ENCODE measurements around the gene CD300LF.

CD300LF gene

DNA sequence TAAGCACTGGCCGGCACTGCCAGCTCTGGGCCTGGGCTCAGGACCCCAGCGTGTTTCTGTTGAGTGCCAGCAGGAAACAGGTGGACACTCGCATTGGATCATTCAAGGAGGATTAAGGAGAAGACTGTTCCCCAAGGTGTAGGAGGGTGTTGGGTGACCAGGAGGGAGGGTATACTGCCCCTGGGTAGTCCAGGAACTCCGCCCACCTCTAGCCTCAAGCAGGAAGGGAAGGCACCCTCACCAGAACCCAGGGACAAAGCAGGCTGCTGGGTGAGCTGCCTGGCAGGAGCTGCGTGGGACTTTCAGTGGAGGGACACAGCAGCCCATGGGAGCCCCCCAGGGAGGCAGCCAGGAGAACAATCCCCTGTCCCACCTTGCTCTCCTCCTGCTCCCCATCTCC, 16.6 kb upstream of the CD300LF start:
- DNase-seq: no peak

DNA sequence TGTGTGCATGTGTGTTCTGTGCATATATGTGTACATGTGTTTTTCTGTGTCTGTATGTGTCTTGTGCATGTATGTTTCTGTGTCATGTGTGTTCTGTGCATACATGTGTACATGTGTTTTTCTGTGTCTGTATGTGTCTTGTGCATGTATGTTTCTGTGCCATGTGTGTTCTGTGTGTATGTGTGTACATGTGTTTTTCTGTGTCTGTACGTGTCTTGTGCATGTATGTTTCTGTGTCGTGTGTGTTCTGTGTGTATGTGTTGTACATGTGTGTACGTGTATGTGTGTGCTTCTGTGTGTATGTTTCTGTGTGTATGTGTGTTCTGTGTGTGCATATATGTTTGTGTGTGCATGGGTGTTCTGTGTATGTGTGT, 16.0 kb upstream of the CD300LF start:
- DNase-seq: no peak

DNA sequence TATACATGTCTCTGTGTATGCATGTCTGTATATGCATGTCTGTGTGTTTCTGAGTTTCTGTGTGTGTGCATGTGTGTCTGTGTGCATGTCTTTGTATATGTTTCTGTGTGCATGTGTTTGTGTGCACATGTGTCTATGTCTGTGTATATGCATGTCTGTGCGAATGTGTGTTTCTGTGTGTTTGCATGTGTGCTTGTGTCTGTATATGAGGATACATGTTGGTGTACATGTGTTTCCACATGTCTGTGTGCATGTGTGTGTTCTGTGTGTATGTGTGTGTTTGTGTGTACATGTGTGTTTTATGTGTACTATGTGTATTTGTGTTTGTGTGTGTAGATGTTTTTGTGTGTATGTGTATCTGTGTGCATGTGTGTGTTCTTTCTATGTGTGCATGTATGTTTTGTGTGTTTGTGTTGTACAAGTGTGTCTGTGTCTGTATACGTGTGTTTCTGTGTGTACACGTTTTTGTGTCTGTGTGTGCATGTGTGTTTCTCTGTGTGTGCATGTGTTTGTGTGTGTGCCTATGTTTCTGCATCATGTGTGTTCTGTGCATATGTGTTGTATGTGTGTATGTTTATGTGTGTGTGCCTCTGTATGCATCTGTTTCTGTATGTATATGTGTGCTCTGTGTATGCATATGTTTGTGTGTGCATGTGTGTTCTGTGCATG, 15.4 kb upstream of the CD300LF start:
- DNase-seq: no peak

DNA sequence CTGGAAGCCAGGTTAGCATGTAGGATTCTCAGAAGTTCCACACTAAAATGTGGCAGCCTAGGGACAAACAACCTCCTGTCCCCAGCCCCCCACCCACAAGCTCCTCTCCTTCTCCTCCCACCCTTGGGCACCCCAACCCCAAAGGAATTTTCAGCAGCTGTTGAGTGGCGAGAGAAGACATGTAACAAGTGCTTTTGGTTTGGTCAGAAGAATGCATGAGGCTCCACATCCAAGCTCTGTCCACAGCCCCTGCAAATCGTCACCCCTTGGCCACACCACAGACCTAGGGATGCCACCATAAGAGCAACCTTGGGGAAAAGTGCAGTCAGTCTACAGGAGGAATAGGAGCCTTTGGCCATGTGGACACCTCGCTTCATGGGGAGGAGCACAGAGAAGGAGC, 12.4 kb upstream of the CD300LF start:
- no peak for DNase-seq

DNA sequence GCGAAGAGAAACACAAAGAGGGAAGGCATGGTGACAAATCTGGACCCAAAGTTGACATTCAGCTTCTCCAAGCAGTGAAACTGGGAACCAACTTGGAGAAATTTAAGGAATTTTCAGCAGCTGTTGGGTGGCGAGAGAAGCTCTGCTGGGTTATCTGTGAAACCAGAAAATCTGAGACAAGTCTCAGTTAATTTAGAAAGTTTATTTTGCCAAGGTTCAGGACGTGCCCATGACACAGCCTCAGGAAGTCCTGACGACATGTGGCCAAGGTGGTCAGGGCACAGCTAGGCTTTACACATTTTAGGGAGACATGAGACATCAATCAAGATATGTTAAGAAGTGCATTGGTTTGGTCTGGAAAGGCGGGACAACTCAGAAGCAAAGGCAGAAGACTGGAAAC, 11.2 kb upstream of the CD300LF start:
- DNase-seq: no peak

DNA sequence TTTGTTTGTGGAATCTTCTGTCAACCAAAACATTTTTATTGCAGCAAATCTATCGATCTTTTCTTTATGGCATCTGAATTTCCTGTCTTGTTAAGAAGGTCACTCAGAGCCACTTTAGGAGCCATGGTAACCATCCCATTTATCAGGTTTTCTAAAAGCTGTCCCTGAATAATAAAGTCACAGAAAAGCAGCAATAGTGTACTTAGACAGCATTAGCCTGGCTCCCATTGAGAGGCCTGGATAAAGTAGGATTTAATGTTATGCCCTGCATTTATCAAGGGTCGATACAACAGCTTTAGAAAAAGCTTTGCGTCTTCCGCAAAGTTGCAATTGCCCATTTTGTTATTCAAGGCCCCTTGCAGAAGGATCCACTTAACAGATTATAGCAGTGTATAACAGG, 10.1 kb upstream of the CD300LF start:
- no peak for DNase-seq

DNA sequence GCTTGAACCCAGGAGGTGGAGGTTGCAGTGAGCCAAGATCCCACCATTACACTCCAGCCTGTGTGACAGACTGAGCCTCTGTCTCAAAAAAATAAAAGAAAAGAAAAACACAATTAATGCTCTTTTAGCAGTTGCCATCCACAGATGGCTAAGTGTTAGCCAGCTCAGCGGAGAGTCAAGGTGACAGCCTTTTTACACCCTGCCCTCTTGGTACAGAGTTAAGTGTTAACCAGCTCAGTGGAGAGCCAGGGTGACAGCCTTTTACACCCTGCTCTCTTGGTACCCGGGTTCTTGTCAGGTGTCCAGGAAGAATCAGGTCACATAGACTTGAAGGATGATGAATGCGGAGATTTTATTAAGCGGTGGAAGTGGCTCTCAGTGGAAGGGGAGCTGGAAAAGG, 7.8 kb upstream of the CD300LF start:
- no peak for DNase-seq

DNA sequence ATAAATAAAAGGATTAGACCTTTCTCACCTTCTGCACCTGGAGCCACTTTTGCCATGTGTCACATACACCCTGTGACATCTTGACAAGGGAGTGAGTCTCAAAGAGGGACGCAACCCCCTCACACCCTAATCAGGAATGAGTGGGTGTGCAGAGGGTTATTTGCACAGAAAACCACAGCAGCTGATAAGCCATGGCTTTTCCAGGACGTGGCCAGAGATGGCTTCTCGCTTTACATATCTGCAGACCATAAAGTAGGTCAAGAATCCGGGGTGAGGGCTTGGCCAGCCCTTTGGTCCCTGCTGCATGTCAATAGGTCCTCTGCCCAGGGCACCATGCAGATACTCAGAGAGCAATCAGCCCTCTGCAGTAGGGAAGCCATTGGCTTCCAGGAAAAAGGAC, 2.4 kb upstream of the CD300LF start:
- no peak for DNase-seq

DNA sequence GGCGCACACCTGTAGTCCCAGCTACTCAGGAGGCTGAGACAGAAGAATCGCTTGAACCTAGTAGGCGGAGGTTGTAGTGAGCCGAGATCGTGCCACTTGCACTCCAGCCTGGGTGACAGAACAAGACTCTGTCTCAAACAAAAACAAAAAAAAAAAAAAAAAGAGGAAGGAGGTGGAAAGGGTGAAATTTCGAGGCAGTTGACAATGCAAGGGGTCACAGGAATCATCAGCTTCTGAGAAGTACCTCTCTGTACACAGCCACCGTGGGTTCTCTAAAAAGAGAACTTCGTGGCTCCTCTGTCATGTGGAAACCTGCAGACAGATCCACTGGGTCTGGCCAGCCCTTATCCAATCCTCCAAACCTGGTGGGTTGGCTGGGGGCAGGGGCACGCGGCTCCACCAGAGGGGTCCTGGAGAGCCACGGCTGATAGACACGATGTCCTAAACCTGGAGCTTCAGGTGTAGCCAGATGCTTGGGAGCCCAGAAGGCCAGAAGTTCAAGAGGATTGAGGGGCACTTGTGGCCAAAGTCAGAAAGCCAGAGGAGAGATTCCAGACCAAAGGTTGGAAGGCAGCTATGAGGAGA, 540 bp upstream of the CD300LF start:
- no peak for DNase-seq

DNA sequence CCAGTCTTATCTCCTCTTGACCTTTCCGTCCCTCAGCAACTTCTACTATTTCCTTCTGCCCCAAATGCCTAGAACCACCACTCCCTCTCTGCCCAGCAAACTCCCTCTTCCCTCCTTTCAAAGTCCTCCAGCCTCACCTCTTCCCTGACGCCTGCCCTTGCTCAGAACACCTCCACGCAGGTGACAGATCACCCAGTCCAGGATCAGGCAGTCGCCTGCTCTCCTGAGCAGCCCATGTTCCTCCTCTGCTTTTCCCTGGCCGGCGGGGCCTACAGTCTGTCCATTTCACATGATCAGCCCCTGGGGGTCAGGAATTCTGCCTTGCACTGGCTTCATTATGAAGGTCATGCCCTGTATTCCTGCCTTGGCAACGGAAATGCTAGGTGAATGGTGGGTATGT, 422 bp downstream of the CD300LF start:
- no peak for DNase-seq

DNA sequence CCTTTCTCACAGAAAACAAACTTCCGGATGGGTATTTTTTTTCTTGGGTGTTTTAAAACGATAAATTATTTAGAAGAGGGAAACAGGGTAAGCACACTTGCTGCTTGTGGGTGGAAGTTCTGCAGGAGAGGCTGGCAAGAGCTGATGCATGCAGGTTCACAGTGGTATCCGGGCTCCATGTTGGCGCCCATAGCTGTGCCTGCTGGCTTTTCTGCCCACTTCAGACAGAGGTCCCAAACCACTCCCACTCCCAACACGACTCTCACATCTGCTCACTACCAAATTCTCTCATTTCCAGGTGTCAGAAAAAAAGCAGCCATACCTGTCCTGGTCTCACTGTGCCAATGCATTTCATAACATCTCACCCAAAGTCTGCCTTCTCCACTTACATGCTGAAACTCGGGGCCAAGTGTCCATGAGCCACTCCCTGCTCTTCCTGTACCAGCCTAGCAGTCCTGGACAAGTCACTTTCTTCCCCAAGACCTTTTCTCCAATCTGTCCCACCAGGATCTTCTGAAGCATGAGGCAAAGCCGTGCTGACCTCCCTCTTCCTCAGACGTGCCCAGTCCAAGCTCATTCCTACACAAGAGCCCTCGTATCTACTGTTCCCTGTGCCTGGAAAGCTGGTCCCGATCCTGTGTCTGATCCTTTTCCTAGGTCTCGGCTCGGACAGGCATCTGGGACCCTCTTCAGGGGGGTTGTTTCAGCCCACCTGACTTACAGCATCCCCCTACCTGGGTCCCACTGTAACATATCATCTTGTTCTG, 1.5 kb downstream of the CD300LF start:
- DNase-seq: no peak

DNA sequence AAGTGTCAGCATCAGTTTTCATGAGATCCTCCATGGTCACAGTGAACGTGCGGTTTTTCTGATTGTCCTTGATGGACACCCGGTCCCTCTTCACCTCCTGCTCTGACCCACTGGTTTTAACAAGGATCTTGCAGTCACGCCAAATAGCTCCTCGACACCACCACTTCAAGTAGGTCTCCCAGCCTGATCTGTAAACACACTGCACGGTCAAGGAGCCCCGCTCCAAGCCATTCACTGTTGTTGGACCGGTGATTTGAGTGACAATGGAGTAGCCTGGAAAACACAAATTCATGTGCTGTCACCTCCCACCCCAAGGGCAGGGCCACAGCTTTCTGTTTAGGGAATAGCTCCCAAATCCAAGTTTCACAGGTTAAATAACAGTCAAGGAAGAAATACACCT, 8.2 kb downstream of the CD300LF start:
- no peak for DNase-seq

DNA sequence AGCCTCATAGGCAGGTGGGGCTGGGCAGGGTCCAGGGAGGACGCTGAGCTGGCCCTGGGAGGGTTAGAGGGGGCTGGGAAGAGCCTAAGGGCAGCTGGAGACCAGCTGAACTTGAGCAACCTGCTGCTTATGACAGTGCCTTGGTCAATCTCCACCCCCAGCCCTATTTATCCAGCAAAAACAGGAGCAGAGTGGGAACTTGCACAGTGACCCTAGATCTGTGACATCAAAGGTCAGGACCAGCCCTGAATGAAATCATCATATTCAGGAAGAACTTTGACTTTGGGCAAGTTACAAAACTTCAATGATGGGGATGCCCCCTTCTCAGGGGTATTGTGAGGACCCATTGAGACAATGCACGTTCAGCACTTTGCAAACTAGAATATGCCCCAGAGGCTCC, 9.4 kb downstream of the CD300LF start:
- DNase-seq: no peak

DNA sequence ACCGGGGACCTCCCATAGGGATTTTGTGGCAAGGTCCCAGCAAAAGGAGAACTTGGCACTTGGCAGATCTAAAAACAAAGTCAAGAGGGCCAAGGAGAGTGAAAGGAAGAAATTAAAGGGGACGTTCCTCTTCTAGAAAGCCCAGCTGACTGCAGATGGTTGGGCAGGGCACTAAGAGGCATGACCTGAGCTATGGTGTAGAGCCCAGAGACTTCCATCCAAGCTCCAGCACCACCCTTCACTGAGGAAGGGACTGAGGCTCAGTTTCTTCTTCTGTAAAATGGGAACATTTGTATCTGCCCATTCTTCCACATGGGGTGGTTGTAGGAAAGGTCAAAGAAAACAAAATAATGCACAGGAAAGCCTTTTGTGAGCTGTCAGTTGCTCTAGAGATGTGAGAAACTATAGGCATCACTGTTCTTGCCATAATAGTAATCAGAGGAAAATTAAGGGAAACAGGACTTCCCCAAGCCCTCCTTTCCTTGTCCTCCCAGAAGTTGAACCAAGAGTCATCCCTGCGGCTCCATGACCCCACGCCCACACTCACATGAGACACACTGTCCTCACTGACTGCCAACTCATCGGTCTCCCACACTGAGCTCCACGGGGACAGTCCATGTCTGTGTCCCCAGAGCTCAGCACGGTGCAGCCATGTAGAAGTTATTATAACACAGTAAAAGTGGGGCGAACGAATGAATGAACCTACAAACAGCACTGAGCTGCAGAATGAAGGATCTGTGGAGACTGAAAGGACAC, 10.4 kb downstream of the CD300LF start:
- DNase-seq: no peak

DNA sequence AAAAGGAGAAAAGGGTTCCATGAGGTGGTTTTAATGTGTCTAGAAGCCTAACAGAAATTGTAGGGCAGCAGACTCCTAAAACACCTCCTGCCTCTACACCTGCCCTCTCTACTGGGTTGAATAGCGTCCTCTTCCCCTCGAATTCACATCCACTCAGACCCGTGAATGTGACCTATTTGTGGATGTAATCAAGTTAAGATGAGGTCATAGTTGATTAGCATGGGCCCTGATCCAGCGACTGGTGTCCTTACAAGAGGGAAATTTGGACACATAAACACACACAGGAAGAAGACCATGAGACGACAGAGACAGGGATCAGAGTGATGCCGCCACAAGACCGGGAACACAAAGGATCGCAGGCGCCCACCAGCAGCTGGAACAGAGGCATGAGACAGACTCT, 13.5 kb downstream of the CD300LF start:
- no peak for DNase-seq

DNA sequence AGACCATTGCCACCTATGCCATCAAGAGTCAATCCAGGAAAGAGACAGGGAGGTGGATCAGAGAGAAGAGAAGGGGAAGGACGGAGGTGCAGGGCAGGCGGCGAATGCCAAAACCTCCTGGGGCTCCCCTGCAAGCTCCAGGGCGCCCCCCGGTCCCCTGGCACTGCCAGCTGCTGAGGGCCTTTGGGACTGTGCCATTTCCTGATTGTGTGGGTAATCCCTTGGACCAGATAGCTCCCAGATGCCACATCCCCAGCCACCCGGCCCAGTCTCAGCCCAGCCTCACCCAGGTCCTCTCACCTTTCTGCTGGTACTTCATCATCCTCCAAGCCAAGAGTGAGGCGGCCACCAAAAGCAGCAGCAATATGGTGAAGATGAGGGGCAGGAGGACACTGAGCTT, 14.7 kb downstream of the CD300LF start:
- DNase-seq: no peak

DNA sequence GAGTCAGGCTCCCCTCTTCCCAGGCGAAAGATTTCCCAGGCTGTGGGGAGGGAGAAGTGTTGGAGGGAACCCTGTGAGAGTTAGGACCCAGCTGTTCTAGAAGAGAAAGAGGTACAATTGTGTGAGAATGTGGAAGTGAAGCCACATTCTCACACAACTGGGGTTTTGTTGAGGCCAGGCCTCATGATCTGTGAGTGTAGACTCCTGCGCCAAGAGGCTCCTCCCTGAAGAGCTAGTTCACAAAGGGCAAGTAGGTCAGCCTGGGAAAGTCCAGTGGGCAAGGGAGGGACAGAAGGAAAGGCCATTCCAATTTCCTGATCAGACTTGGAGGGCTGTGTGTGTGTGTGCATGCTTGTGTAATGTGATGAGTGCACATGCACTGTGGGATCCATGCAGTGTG, 15.2 kb downstream of the CD300LF start:
- no peak for DNase-seq

DNA sequence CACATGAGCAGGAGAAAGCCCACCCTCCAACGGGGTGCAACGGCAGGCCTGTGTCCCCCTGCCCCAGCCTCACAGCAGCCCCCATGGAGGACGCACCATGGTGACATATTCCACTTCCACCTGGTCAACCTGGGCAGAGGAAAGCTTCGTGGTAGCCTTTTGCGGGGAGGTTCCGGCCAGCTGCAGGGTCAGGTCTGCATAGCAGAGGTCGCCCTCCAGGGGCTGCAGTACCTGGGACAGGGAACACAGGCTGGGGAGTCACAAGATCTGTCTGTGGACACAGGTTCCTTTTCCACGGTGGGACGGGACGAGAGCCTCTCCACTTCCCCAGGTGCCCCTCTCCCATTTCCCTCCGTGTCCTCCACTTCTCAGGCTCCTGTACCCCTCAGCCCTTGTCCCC, 17.1 kb downstream of the CD300LF start:
- DNase-seq: no peak

DNA sequence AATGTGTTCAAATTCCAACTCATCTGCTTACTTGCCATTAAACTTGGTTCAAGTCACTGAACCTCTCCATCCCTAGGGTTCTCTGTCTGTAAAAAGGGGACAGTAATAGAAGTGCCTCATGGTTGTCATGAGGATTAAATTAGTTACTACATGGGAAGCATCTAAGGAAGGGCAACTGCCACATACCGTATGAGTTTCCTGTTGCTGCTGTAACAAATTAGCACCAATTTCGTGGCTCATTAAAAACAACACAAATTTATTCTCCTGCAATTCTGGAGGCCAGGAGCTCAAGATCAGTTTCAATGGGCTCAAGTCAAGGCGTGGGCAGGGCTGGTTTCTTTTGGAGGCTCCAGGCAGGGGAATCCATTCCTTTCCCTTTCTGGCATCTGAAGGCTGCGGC, 18.6 kb downstream of the CD300LF start:
- DNase-seq: no peak

DNA sequence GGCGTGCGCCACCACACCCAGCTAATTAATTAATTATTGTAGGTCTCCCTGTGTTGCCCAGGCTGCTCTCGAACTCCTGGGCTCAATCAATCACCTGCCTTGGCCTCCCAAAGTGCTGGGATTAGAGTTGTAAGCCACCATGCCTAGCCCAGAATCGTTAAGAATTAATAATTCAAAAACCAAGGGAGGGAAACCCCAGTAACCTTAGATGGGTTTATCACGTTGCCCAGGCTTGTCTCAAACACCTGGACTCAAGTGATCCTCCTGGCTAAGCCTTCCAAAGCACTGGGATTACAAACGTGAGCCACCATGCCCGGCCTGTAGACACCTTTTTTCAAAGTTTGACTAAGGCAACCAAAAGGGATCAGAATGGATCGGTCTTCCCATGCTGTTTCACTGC, 21.6 kb downstream of the CD300LF start:
- DNase-seq: no peak

DNA sequence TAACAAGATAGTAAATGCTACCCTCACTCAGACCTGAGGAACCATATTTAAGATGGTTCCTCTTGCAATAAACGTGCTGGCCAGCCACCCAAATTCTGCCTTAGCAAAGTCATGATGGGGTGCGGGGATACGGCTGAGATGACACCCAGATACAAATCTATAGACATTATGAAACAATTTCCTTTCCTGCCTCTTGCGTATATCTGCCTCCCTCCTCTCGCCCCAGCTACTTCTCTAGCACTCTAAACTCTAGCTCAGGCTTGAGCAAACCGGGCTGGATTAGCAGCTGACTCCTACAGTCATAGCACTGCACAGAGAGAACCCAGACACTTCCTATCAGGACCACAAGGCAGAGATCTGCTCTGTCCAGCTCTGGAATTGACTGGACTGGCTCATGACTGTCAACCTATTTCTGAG, 22.3 kb downstream of the CD300LF start:
- no peak for DNase-seq

DNA sequence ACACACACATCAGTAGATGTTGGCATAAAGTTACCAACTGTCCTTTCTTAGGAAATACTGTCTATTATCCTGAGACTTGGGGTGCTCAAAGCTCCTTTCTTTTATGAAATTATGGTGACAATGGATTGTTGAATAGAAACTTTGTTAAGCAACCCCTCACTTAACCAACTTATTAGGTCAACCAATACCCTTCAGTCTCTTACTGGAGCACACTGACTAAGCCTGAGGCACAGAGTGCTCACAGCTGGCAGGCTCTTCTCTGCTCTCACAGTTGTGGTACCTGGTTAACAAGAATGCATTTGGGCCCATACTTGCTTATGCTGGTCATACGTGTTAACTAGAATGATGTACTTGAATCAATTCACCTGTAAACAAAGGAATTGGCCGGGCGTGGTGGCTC, 24.8 kb downstream of the CD300LF start:
- no peak for DNase-seq

DNA sequence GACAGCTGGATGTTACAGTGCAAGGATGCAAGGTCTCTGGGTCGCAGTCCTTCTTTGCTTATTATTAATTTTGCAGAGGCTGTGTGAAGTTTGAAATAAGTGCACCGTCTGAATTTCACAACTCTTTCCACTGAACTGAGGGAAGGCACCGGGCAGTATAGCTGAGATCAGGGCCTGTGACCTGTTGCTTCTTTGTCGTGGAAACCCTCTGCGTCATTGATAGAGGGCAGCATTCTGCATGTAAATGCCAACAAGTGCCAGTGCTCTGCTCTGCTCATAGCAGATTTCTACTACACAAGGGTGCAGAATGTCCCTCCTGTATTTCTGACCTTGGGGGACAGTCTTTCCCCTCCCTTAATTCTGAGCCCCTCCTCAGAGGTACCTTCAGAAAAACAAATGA, 26.0 kb downstream of the CD300LF start:
- DNase-seq: no peak
